Esophagus muscularis mucosa (tissue), 4 donors: Measurements from ENCODE around the gene GAREM1. TPM values are rescaled to one million over a fixed set of nuclear protein-coding genes. Genes with fewer than 3 reads are reported as not detected.

Experiments
- DNase-seq: peaks from one replicate; pipeline ENCODE4 v3.0.0-alpha.2; 2017; ENCODE audit errors: extremely low spot score
- H3K27ac ChIP-seq, 4 donors: fragments of 200-600 bp; sonication (generic); replicated peaks in 1 of 4; 1 replicate in 3 of 4; 2 replicates in 1 of 4; pipeline ENCODE4 v1.5.1; 2016 to 2019; ENCODE audit warnings: mild to moderate bottlenecking in 1 of 4
- H3K27me3 ChIP-seq, 4 donors: fragments of 200-600 bp; sonication (generic); one replicate each; pipeline versions ENCODE4 v1.5.1 to v1.6.0; 2016 to 2019
- H3K36me3 ChIP-seq, 4 donors: fragments of 200-600 bp; sonication (generic); one replicate each; pipeline ENCODE4 v1.5.1; 2016 to 2019
- H3K4me1 ChIP-seq, 4 donors: fragments of 200-600 bp; sonication (generic); one replicate each; pipeline ENCODE4 v1.5.1; 2016 to 2019
- H3K4me3 ChIP-seq, 4 donors: fragments of 200-600 bp; sonication (generic); 1 replicate in 2 of 4; 2 replicates in 2 of 4; pipeline ENCODE4 v1.5.1; 2016 to 2019; ENCODE audit warnings: mild to moderate bottlenecking in 4 of 4, moderate library complexity in 1 of 4
- H3K9me3 ChIP-seq, 4 donors: fragments of 200-600 bp; sonication (generic); 1 replicate in 3 of 4; 2 replicates in 1 of 4; pipeline ENCODE4 v1.5.1; 2016 to 2019
- EP300 ChIP-seq: sonication (generic); formaldehyde crosslinking; IDR thresholded peaks from one replicate; pipeline ENCODE4 v1.6.1; 2017; ENCODE audit warnings: antibody characterized with exemption
- POLR2A ChIP-seq: fragments of 450-650 bp; IDR thresholded peaks from one replicate; pipeline ENCODE4 v1.6.1; 2017; ENCODE audit warnings: antibody characterized with exemption, moderate library complexity, mild to moderate bottlenecking, low read depth
- POLR2AphosphoS5 ChIP-seq, 2 donors: sonication (generic); formaldehyde crosslinking; IDR thresholded peaks; one replicate each; pipeline ENCODE4 v1.6.1; 2017; ENCODE audit warnings: antibody characterized with exemption in 2 of 2
- WGBS: methylation state at CpG from one replicate; pipeline ENCODE4 v1.1.5; 2018; 5-methylcytosine and 5-hydroxymethylcytosine counted together
- intact Hi-C: fragments of 100-400 bp; cut with DNase I; formaldehyde crosslinking; loops from one replicate; pipeline ENCODE4 v1.15.1; 2023
- total RNA-seq, 4 donors: library from RNA; depleted of rRNA; stranded (reverse); fragments of >200 nt; gene quantifications; one replicate each; pipeline versions ENCODE4 v1.1.0 to v1.2.1, GENCODE V29; 2016
- TF ChIP-seq, protein P1 (sequence below), 3 experiments: fragments of 200-600 bp in 2 of 3; fragments of 450-650 bp in 1 of 3; sonication (generic) in 2 of 3; IDR thresholded peaks; one replicate each; pipeline ENCODE4 v1.5.1; 2017 to 2019; ENCODE audit warnings: antibody characterized with exemption in 3 of 3, mild to moderate bottlenecking in 2 of 3, moderate library complexity in 1 of 3

The GAREM1 gene
- total RNA-seq, 4 donors from 2014 or later: 7.0 to 11.6 (median 9.8) TPM

DNA sequence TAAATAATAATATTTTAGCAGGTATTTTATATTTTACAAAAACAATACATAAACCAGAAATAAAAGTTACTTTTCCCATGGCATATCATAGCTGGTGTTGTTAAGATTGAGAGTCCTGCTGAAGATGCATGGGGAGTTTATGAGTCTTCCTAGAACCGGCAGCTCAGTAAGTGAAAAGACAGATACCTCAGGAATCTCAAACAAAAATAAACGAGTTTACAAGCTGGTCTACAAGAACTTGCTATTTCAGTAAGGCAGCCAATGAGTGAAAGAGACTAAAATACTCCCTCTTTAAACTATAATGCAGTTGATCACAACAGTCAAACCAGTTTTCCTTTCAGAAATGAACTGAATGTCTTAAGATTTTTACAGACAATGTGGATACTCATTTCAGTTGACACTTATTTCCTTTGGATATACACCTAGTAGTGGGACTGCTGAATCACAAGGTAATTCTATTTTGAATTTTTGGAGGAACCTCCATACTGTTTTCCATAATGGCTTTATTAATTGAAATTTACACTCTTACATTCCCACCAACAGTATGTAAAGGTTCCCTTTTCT lies 8.9 kb downstream of the GAREM1 start:
- intact Hi-C loops: no loop called here
- no peak for DNase-seq
- WGBS: 49% methylated on average over 2 of the region's 2 CpGs

DNA sequence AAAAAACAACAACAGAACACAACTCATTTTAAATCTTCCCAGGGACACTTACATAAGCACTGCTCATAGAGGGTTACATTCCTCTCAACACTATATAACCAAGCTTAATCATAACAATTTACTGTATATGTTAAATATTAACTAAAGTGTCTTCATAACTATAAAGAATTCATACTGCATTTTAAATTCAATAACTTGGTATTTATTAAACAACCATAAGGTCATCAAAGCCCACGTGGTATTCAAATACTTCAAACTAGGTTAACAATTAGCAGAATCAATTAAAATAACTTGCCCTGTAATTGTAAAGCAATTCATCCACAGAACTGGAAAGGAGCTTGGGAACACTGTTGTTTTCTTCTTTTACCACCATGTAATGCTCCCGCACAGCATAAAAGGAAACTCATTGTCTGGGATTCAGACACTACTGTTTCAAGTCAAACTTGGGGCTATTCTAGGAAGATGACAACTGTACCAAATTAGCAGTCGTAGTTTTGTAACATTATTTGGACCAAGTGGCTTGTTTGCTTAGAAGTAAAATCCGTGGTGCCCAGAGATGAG lies 10.4 kb downstream of the GAREM1 start:
- intact Hi-C loops: no loop called here
- no peak for TF ChIP-seq POLR2AphosphoS5 (IDR thresholded peaks at IDR 0.05)
- no peak for TF ChIP-seq EP300
- TF ChIP-seq, protein P1, sequence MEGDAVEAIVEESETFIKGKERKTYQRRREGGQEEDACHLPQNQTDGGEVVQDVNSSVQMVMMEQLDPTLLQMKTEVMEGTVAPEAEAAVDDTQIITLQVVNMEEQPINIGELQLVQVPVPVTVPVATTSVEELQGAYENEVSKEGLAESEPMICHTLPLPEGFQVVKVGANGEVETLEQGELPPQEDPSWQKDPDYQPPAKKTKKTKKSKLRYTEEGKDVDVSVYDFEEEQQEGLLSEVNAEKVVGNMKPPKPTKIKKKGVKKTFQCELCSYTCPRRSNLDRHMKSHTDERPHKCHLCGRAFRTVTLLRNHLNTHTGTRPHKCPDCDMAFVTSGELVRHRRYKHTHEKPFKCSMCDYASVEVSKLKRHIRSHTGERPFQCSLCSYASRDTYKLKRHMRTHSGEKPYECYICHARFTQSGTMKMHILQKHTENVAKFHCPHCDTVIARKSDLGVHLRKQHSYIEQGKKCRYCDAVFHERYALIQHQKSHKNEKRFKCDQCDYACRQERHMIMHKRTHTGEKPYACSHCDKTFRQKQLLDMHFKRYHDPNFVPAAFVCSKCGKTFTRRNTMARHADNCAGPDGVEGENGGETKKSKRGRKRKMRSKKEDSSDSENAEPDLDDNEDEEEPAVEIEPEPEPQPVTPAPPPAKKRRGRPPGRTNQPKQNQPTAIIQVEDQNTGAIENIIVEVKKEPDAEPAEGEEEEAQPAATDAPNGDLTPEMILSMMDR (IDR thresholded peaks at IDR 0.05): no peak
- TF ChIP-seq POLR2A: no peak
- Histone ChIP-seq H3K36me3 (no peaks in the 10 kb centered on the region), H3K9me3 (no peaks in the 10 kb centered on the region), H3K4me1 (peaks cover 17 to 27% (median 23%) of the 10 kb centered on the region in 4 donors), H3K4me3 (no peak overlapping the region), H3K27ac (no peak overlapping the region), H3K27me3 (no peaks in the 10 kb centered on the region)
- no peak for DNase-seq
- whole genome bisulfite sequencing: 63% methylated on average over 4 of the region's 4 CpGs

More for the DNA sequence above, 8.9 kb downstream of the GAREM1 start:
- no peak for TF ChIP-seq POLR2AphosphoS5 (IDR thresholded peaks at IDR 0.05)
- TF ChIP-seq, protein P1 (IDR thresholded peaks at IDR 0.05): no peak
- TF ChIP-seq EP300: no peak
- TF ChIP-seq POLR2A: no peak
- no peak overlapping the region for H3K4me3 ChIP-seq
- peaks cover 9 to 24% (median 18%) of the 10 kb centered on the region in 4 donors for H3K4me1 ChIP-seq
- H3K9me3 ChIP-seq: no peaks in the 10 kb centered on the region
- no peaks in the 10 kb centered on the region for H3K36me3 ChIP-seq
- H3K27ac ChIP-seq: no peak overlapping the region
- H3K27me3 ChIP-seq: no peaks in the 10 kb centered on the region

DNA sequence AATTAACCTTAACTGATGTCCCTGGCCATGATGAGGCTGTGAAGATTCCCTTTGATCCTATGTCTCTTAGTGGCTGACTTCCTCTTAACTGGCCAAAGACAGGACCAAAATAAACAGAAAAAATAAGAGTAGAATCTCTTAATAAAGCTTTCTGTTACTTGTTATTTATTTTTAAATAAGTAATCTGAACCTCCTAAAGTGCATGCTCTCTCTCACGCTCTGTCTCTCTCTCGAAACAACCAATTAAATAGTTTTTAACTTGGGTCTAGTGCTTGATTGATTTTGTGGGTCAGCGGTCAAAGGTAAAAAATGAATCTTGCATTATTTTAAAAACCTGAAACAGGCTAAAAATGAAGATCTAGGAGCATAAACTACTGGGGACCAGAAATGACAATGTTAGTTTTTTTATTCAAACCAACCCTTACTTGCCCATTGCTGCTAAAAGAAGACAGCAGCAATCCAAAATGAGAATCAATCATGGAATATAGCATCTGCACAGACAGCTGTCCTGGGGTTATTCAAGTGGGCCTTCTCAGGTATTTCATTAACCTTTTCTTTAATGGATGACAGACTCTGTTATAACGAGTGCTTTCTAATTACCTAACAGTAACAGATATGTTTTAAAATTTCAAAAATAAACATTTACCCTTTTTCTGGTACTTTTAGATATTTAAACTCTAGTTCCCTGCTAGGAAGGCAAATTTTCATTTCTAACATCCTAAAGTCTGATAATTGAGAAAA lies 11.2 kb downstream of the GAREM1 start:
- no peak for DNase-seq
- no peaks in the 10 kb centered on the region for H3K9me3 ChIP-seq
- WGBS: 86% methylated on average over 4 of the region's 4 CpGs

DNA sequence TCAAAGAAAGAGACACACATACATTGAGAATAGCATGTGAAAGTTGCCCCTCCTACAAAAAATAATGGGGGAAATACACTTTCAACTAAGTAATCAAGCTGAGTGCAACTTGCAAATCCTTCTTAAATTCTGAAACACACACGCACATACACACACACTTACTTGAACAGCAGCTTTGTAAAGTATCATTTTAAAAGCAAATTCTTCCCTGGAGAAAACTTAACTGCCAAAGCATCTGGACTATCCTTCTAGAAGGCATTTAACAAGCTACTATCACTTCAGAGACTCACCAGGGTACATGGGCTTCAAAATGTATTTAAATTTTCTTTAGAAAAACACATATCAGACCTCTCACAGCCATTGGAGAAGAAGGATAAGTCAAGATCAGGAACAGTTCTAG lies 15.3 kb downstream of the GAREM1 start:
- no peaks in the 10 kb centered on the region for H3K36me3 ChIP-seq
- H3K27me3 ChIP-seq: no peaks in the 10 kb centered on the region
- peaks cover 12 to 30% (median 27%) of the 10 kb centered on the region in 4 donors for H3K4me1 ChIP-seq
- DNase-seq: no peak
- TF ChIP-seq, protein P1 (IDR thresholded peaks at IDR 0.05): no peak
- no peak for TF ChIP-seq EP300
- no peak for TF ChIP-seq POLR2AphosphoS5 (IDR thresholded peaks at IDR 0.05)
- TF ChIP-seq POLR2A: no peak
- intact Hi-C loops: loop anchor here (2.0 kb wide), 1 partner anchor 13 kb away; no protein-coding TSS in a partner anchor
- no peak overlapping the region for H3K27ac ChIP-seq
- no peaks in the 10 kb centered on the region for H3K9me3 ChIP-seq
- WGBS: 40% methylated on average over 1 of the region's 1 CpG
- H3K4me3 ChIP-seq: no peak overlapping the region

More for the DNA sequence above, 11.2 kb downstream of the GAREM1 start:
- no peak overlapping the region for H3K27ac ChIP-seq
- TF ChIP-seq, protein P1 (IDR thresholded peaks at IDR 0.05): no peak
- TF ChIP-seq EP300: no peak
- TF ChIP-seq POLR2AphosphoS5 (IDR thresholded peaks at IDR 0.05): no peak
- TF ChIP-seq POLR2A: no peak
- intact Hi-C loops: no loop called here
- H3K27me3 ChIP-seq: no peaks in the 10 kb centered on the region
- H3K4me3 ChIP-seq: no peak overlapping the region
- H3K4me1 ChIP-seq: peaks cover 22 to 34% (median 28%) of the 10 kb centered on the region in 4 donors
- H3K36me3 ChIP-seq: no peaks in the 10 kb centered on the region
